K562 (cell line): ENCODE results near the gene BMP6. TPM values are rescaled to one million over a fixed set of nuclear protein-coding genes. Genes with fewer than 3 reads are reported as not detected.

Experiments used
- ATF4 ChIP-seq: fragments of 450-650 bp; formaldehyde crosslinking; IDR thresholded peaks from 2 replicates; pipeline ENCODE4 v1.4.0; 2022; ENCODE audit warnings: mild to moderate bottlenecking, moderate library complexity
- E2F1 ChIP-seq: sonication (generic); formaldehyde crosslinking; IDR thresholded peaks from 2 replicates; pipeline ENCODE4 v1.8.1; 2023; ENCODE audit warnings: mild to moderate bottlenecking, missing genetic modification reagents, moderate library complexity
- ELF4 ChIP-seq: fragments of 450-650 bp; formaldehyde crosslinking; IDR thresholded peaks from 2 replicates; pipeline ENCODE4 v1.4.0; 2022; ENCODE audit warnings: missing genetic modification characterization
- GATA2 ChIP-seq: sonication (generic); formaldehyde crosslinking; IDR thresholded peaks from 2 replicates; pipeline ENCODE4 v1.4.0; 2020; ENCODE audit warnings: mild to moderate bottlenecking, missing genetic modification reagents
- GATAD2B ChIP-seq: fragments of 450-650 bp; IDR thresholded peaks from 2 replicates; pipeline ENCODE4 v1.6.1; 2017; ENCODE audit warnings: mild to moderate bottlenecking, borderline replicate concordance
- HMG20A ChIP-seq: fragments of 450-650 bp; formaldehyde crosslinking; conservative IDR thresholded peaks from 2 replicates; pipeline ENCODE4 v1.4.0; 2020; ENCODE audit warnings: mild to moderate bottlenecking, mixed read lengths
- MEIS2 ChIP-seq: fragments of 450-650 bp; IDR thresholded peaks from 2 replicates; pipeline ENCODE4 v1.6.1; 2014; ENCODE audit warnings: mild to moderate bottlenecking; ENCODE audit not compliant: partially characterized antibody
- RREB1 ChIP-seq: fragments of 250-450 bp; sonication (Bioruptor Pico); IDR thresholded peaks from 2 replicates; pipeline ENCODE4 v1.4.0; 2020
- SFPQ ChIP-seq: fragments of 200-400 bp; formaldehyde crosslinking; IDR thresholded peaks from 2 replicates; pipeline ENCODE4 v1.6.1; 2017; ENCODE audit warnings: mild to moderate bottlenecking, low read depth, low read length, moderate library complexity
- ZMIZ1 ChIP-seq, 2 experiments: fragments of 150-350 bp in 1 of 2; IDR thresholded peaks; 2 replicates each; pipeline ENCODE4 v1.6.1; 2012 to 2016; ENCODE audit warnings: low read depth in 2 of 2, low read length in 2 of 2, mild to moderate bottlenecking in 1 of 2, moderate library complexity in 1 of 2
- ZNF584 ChIP-seq: fragments of 200-800 bp; sonication (Bioruptor generic); IDR thresholded peaks from 2 replicates; pipeline ENCODE4 v1.6.1; 2016; ENCODE audit warnings: low read depth, mild to moderate bottlenecking, missing genetic modification characterization, missing compliant biosample characterization
- polyA plus RNA-seq, 8 experiments: library from polyadenylated mRNA; depleted of rRNA in 4 of 8; stranded (reverse) in 5 of 8; unstranded in 3 of 8; fragments of >200 nt; fragmentation: Nextera tagmentation in 2 of 8; fragmentation: Illumina TruSeq in 1 of 8; extraction: Ambion mirVana in 2 of 8; extraction: Trizol in 1 of 8; gene quantifications; 2 replicates each; pipeline versions ENCODE4 v1.2.1 to v1.2.3, GENCODE V29; 2011 to 2014; ENCODE audit warnings: inconsistent platforms in 1 of 8, missing spikeins in 1 of 8
- total RNA-seq, 7 experiments: library from RNA; depleted of rRNA in 6 of 7; stranded (reverse); fragments of >200 nt in 6 of 7; fragmentation: Illumina TruSeq in 2 of 7; extraction: Trizol in 2 of 7; gene quantifications; 2 replicates each; pipeline versions ENCODE4 v1.2.1 to v1.2.3, GENCODE V29; 2011 to 2021; ENCODE audit warnings: low replicate concordance in 1 of 7

BMP6 gene
- total and polyA plus RNA-seq, 9 of the 15 experiments (the other 6 are each of a cell fraction or from before 2014, with no cell fraction given): 0.01 to 0.13 (median 0.06) TPM; not detected in 3

GRCh38 chr6:7899101-7899888, 173.4 kb downstream of the BMP6 start (continued):
- TF ChIP-seq ZMIZ1 (IDR thresholded peaks at IDR 0.05; ENCODE audit: low read depth in 2 of 2, low read length in 2 of 2) (peak in 1 of 2 experiments; percentile 93; a peak in 2 of 4 replicates), MEIS2 (peak; percentile 93), E2F1 (CRISPR knock-in tag) (no peak), GATAD2B (peak; percentile 45; the same call in 1 of the 2 replicates), ATF4 (CRISPR knock-in tag) (peak; percentile 46; the same call in 1 of the 2 replicates), GATA2 (peak; percentile 95), SFPQ (no peak), ZNF584 (CRISPR knock-in tag) (peak; percentile 55; the same call in 1 of the 2 replicates), ELF4 (CRISPR knock-in tag) (no peak; the same call in 1 of the 2 replicates), HMG20A (no peak), RREB1 (CRISPR knock-in tag) (no peak)
